ENCODE data around the gene EFNA4. TPM values are rescaled to one million over a fixed set of nuclear protein-coding genes. Genes with fewer than 3 reads are reported as not detected.

EFNA4 gene
- total and polyA plus RNA-seq, 2 of the 8 experiments (the other 6 are each of a cell fraction or from before 2014, with no cell fraction given): 21.9 to 23.9 TPM

GRCh38 chr1:155103325-155103724, 39.8 kb downstream of the EFNA4 start:
- Histone ChIP-seq H2AK5ac (ENCODE audit: low read depth, low read length) (no peak overlapping the region), H3K9ac (replicated peaks in 1 of 4; ENCODE audit: extremely low read depth in 1 of 4, low read depth in 3 of 4, low read length in 3 of 4) (no peak overlapping the region), H3K36me3 (ENCODE audit: control insufficient read depth in 2 of 4, insufficient read depth in 4 of 4, low read length in 3 of 4) (no peaks in the 10 kb centered on the region), H3K4ac (replicated peaks; ENCODE audit: insufficient read length, low read depth, low read length) (no peak overlapping the region), H2BK20ac (ENCODE audit: low read length) (no peak overlapping the region), H2BK120ac (replicated peaks; ENCODE audit: low read depth, low read length) (no peak overlapping the region), H3K4me2 (ENCODE audit: insufficient read depth in 1 of 2, low read depth in 2 of 2, low read length in 2 of 2) (no peak overlapping the region), H4K20me1 (replicated peaks in 1 of 2; ENCODE audit: control insufficient read depth in 1 of 2, insufficient read depth in 2 of 2, low read length in 2 of 2) (peaks cover 0 to 4% of the 10 kb centered on the region in 2 experiments), H2BK12ac (ENCODE audit: low read depth, low read length) (no peak overlapping the region), H3K4me1 (replicated peaks in 1 of 4; ENCODE audit: control insufficient read depth in 3 of 4, insufficient read depth in 4 of 4, low read length in 3 of 4) (no peaks in the 10 kb centered on the region), H2BK5ac (ENCODE audit: low read depth, low read length) (no peak overlapping the region), H4K8ac (ENCODE audit: extremely low read depth, insufficient read depth, low read length) (no peak overlapping the region), H3K79me1 (ENCODE audit: low read depth, low read length) (no peaks in the 10 kb centered on the region), H4K91ac (replicated peaks; ENCODE audit: insufficient read length, low read length) (no peak overlapping the region), H3K79me2 (ENCODE audit: control insufficient read depth in 1 of 2, insufficient read depth in 2 of 2, low read length in 2 of 2) (no peaks in the 10 kb centered on the region), H3K27ac (ENCODE audit: low read depth, low read length) (no peak overlapping the region), H3K9me3 (ENCODE audit: insufficient read depth in 2 of 2, low read depth in 1 of 2, low read length in 1 of 2) (no peaks in the 10 kb centered on the region), H3K4me3 (ENCODE audit: extremely low read depth in 1 of 4, insufficient read depth in 2 of 4, low read depth in 3 of 4, low read length in 4 of 4) (no peak overlapping the region), H3K23me2 (ENCODE audit: low read depth, low read length) (no peaks in the 10 kb centered on the region), H4K5ac (ENCODE audit: insufficient read length, low read depth, low read length) (no peak overlapping the region), H3K23ac (ENCODE audit: insufficient read length) (no peak overlapping the region), H2AFZ (ENCODE audit: low read length) (no peak overlapping the region), H3K14ac (ENCODE audit: insufficient read length) (no peak overlapping the region), H3K18ac (ENCODE audit: extremely low read depth, low read length) (no peak overlapping the region), H3K56ac (replicated peaks; ENCODE audit: insufficient read length, low read depth, low read length) (no peak overlapping the region), H2BK15ac (ENCODE audit: low read length) (no peak overlapping the region), H3K27me3 (replicated peaks in 1 of 4; ENCODE audit: control insufficient read depth in 3 of 4, extremely low read depth in 1 of 4, insufficient read depth in 3 of 4, low read length in 3 of 4) (no peaks in the 10 kb centered on the region)
- 86% methylated on average over 9 of the region's 9 CpGs; no CpG with 5 or more reads in 1 of the 2 experiments for WGBS, 2 experiments (ENCODE audit: extremely low coverage in 1 of 2, insufficient coverage in 1 of 2, insufficient read length in 1 of 2, insufficient replicate concordance in 2 of 2, low coverage in 1 of 2, low lambda C conversion rate in 2 of 2, missing lambda C conversion rate in 1 of 2)
- POLR2A ChIA-PET (ENCODE audit: partially characterized antibody): interaction anchor here (0.6 to 0.9 kb wide), 2 partner anchors 8 to 26 kb away, joined by 3 to 4 read pairs; no protein-coding TSS in a partner anchor
- CTCF ChIA-PET (ENCODE audit: partially characterized antibody): interaction anchor here (1.0 to 2.9 kb wide), 2 partner anchors 12 to 22 kb away, joined by 3 to 12 read pairs; no protein-coding TSS in a partner anchor
- DNase-seq (ENCODE audit: low read depth in 1 of 2, low spot score in 2 of 2) (no peak), FAIRE-seq (no peak)
- TF ChIP-seq CREB1 (IDR thresholded peaks at IDR 0.05) (no peak), ATF2 (IDR thresholded peaks at IDR 0.05; ENCODE audit: low read length) (no peak), RBBP5 (IDR thresholded peaks at IDR 0.05; ENCODE audit: borderline replicate concordance, low read depth, low read length) (no peak), BACH1 (IDR thresholded peaks at IDR 0.05; ENCODE audit: low read length) (no peak), POLR2AphosphoS5 (IDR thresholded peaks at IDR 0.05; ENCODE audit: low read depth, low read length) (no peak), GABPA (IDR thresholded peaks at IDR 0.05; ENCODE audit: borderline replicate concordance, insufficient read depth, low read length) (no peak), RFX5 (IDR thresholded peaks at IDR 0.05; ENCODE audit: borderline replicate concordance, low read depth, low read length) (no peak), USF2 (IDR thresholded peaks at IDR 0.05; ENCODE audit: low read length) (no peak), SIN3A (conservative IDR thresholded peaks at IDR 0.05 in 1 of 2, IDR thresholded peaks at IDR 0.05 in 1 of 2; ENCODE audit: low read depth in 1 of 2, low read length in 2 of 2) (no peak), JUND (IDR thresholded peaks at IDR 0.05; ENCODE audit: low read length) (no peak), KDM4A (IDR thresholded peaks at IDR 0.05; ENCODE audit: low read depth, low read length, severe bottlenecking) (no peak), KDM5A (IDR thresholded peaks at IDR 0.05; ENCODE audit: low read length) (no peak)

Data from H1 (cell line).